Prostate gland (tissue), 2 donors: ENCODE measurements around the gene KLHDC9. TPM values are rescaled to one million over a fixed set of nuclear protein-coding genes. Genes with fewer than 3 reads are reported as not detected.

Source experiments
- DNase-seq: peaks from one replicate; pipeline ENCODE4 v3.0.0-alpha.2; 2019; ENCODE audit warnings: low spot score
- H3K27ac ChIP-seq, 2 donors: fragments of 200-600 bp; sonication (generic); 2 replicates each; pipeline ENCODE4 v1.5.1; 2017 to 2019
- H3K27me3 ChIP-seq: fragments of 200-600 bp; sonication (generic); replicated peaks from 2 replicates; pipeline ENCODE4 v1.5.1; 2019; ENCODE audit not compliant: insufficient read depth
- H3K36me3 ChIP-seq, 2 donors: fragments of 200-600 bp; sonication (generic); 1 replicate in 1 of 2; 2 replicates in 1 of 2; pipeline versions ENCODE4 v1.5.1 to v1.8.1; 2017 to 2019
- H3K4me1 ChIP-seq: fragments of 200-600 bp; sonication (generic); replicated peaks from 2 replicates; pipeline ENCODE4 v1.5.1; 2019
- H3K4me3 ChIP-seq, 2 donors: fragments of 200-600 bp; sonication (generic); 2 replicates each; pipeline ENCODE4 v1.5.1; 2017 to 2019
- H3K9me3 ChIP-seq: fragments of 200-600 bp; sonication (generic); 2 replicates; pipeline ENCODE4 v1.5.1; 2017
- POLR2A ChIP-seq: fragments of 450-650 bp; IDR thresholded peaks from one replicate; pipeline ENCODE4 v1.6.1; 2016; ENCODE audit warnings: antibody characterized with exemption, mild to moderate bottlenecking
- POLR2AphosphoS5 ChIP-seq: sonication (generic); formaldehyde crosslinking; IDR thresholded peaks from one replicate; pipeline ENCODE4 v1.6.1; 2017; ENCODE audit warnings: antibody characterized with exemption
- WGBS: methylation state at CpG from one replicate; pipeline ENCODE4 v1.1.5; 2018; 5-methylcytosine and 5-hydroxymethylcytosine counted together
- intact Hi-C: fragments of 100-400 bp; cut with DNase I; formaldehyde crosslinking; loops from one replicate; pipeline ENCODE4 v1.14.2; 2022
- total RNA-seq, 2 donors: library from RNA; depleted of rRNA; stranded (reverse); fragments of >200 nt; gene quantifications; one replicate each; pipeline ENCODE4 v1.1.0, GENCODE V29; 2016
- TF ChIP-seq, protein P1 (sequence below), 4 experiments: fragments of 200-600 bp in 2 of 4; fragments of 450-650 bp in 2 of 4; sonication (generic) in 2 of 4; IDR thresholded peaks; 1 replicate in 3 of 4; 2 replicates in 1 of 4; pipeline ENCODE4 v1.5.1; 2016 to 2019; ENCODE audit warnings: antibody characterized with exemption in 4 of 4, mild to moderate bottlenecking in 2 of 4, moderate library complexity in 2 of 4

KLHDC9 gene
- total RNA-seq, 2 donors from 2014 or later, result 24.8 to 33.3 TPM

DNA sequence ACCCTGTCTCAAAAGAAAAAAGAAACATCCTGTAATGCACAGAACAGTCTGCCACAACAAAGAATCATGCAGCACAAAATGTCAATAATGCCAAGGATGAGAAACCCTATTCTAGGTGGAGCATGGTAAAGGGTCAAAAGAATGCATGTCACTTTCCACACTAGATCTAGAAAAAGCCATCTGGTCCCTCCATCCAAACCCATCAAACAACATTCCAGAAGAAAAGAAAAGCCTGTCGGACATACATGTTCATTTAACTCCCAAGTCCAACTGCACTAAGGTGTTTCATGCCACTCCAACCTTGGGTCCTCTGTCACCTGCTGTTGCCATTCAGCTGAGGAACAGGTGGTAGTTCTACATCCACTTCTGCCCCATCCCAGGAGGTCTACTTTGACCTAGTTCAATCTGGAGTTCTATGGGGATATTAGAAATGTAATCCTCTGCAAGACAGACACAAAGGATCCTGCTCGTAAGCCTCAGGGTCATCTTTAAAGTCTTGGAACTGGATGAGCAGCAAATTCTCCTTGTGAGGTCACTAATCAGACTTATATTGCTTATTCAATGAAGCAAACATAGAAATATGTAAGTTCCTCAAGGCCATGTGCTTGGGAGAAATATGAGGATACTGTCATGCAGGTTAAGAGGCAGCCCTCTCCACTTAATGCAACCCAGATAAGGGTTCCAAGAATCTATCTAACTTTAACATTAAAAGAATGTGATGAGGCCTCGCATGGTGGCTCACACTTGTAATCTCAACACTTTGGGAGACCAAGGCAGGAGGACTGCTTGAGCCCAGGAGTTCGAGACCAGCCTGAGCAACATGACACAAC is 30.6 kb downstream of the KLHDC9 start:
- TF ChIP-seq POLR2A (no peak), POLR2AphosphoS5 (no peak)
- TF ChIP-seq, protein P1, sequence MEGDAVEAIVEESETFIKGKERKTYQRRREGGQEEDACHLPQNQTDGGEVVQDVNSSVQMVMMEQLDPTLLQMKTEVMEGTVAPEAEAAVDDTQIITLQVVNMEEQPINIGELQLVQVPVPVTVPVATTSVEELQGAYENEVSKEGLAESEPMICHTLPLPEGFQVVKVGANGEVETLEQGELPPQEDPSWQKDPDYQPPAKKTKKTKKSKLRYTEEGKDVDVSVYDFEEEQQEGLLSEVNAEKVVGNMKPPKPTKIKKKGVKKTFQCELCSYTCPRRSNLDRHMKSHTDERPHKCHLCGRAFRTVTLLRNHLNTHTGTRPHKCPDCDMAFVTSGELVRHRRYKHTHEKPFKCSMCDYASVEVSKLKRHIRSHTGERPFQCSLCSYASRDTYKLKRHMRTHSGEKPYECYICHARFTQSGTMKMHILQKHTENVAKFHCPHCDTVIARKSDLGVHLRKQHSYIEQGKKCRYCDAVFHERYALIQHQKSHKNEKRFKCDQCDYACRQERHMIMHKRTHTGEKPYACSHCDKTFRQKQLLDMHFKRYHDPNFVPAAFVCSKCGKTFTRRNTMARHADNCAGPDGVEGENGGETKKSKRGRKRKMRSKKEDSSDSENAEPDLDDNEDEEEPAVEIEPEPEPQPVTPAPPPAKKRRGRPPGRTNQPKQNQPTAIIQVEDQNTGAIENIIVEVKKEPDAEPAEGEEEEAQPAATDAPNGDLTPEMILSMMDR (IDR thresholded peaks at IDR 0.05), result no peak
- intact Hi-C loops, result no loop called here
- Histone ChIP-seq H3K9me3 (no peaks in the 10 kb centered on the region), H3K36me3 (peaks cover 4 to 9% of the 10 kb centered on the region in 2 donors), H3K4me1 (peaks cover 1% of the 10 kb centered on the region), H3K4me3 (no peak overlapping the region), H3K27ac (no peak overlapping the region), H3K27me3 (no peaks in the 10 kb centered on the region)
- 91% methylated on average over 4 of the region's 4 CpGs for WGBS
- no peak for DNase-seq

DNA sequence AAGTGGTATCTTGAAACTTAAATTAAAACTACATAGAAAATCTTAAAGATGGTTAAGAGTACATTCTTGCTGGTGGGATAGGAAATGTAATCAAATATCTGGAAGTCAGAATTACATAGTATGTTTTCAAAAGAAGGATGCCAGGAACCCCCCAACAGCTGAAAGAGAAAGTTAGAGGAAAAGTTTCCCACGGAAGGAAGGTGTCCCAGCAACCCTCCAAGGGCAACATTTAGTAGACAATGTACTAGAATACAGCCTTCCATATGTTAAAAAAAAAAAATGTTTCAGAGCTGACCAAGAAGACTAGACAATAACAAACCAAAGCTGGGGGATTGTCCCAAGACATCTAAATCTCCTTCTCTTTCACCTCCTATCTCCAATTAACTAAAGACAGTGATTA is 32.1 kb downstream of the KLHDC9 start:
- no peaks in the 10 kb centered on the region for H3K27me3 ChIP-seq
- no peak overlapping the region for H3K4me3 ChIP-seq
- H3K4me1 ChIP-seq, result peaks cover 5% of the 10 kb centered on the region
- no peak overlapping the region for H3K27ac ChIP-seq
- intact Hi-C loops, result no loop called here
- no peak for DNase-seq
- H3K36me3 ChIP-seq, result no peaks in the 10 kb centered on the region
- TF ChIP-seq POLR2AphosphoS5, result no peak
- no peak for TF ChIP-seq POLR2A
- TF ChIP-seq, protein P1 (IDR thresholded peaks at IDR 0.05), result no peak
- WGBS, result 37% methylated on average over 1 of the region's 1 CpG
- H3K9me3 ChIP-seq, result no peaks in the 10 kb centered on the region

DNA sequence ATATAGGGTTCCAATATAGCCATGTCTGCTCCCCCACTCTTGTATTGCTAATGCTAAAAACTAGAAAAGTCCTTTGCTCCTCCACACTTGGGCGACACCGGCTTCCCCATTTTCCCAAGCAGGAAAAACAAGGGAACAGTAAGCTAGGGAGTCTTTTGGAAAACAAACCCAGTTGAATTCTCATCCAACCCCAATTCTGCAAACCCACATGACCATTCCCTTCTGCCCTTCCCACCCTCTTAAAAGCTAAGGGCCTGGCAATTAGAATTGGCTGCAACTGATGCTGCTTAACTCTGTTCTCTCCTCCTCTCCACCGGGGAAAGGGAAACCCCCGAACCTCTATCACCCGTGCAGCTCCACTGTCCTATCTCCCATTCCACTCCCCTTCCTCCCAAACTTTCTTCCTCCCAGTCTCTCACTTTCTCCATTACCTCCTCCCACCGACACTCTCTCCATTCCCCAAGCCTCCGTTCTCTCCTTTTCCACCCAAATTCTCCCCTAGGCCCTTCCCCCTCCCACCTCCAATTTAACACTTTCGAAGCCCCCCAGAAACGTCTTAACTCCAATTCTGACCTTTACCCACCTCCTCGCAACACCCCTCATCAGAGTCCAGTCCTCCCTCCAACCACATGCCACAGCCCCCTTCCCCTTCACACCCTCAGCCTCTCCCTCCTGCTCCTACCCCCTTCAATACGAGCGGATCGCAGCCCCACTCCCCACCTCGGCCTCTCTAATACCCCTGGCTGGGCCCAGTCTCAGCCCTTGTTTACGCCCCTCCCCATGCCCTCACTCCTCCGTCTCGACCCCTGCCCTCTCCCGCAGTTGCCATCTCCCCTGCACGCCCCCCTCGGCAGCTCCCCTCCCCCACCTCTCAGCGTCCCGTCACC is 33.6 kb downstream of the KLHDC9 start:
- DNase-seq, result no peak
- Histone ChIP-seq H3K9me3 (no peaks in the 10 kb centered on the region), H3K4me3 (peak overlapping the region; percentile 69 to 77), H3K27me3 (no peaks in the 10 kb centered on the region), H3K27ac (peak overlapping the region; percentile 93 to 97), H3K4me1 (peaks cover 5% of the 10 kb centered on the region), H3K36me3 (no peaks in the 10 kb centered on the region)
- intact Hi-C loops, result loop anchor here (2.0 kb wide), 2 partner anchors 13 to 21 kb away; partner anchors contain the start of genes NIT1, PFDN2 and UFC1
- 3% methylated on average over 22 of the region's 22 CpGs for WGBS
- TF ChIP-seq, protein P1 (IDR thresholded peaks at IDR 0.05), result no peak
- TF ChIP-seq POLR2A, result no peak
- no peak for TF ChIP-seq POLR2AphosphoS5

DNA sequence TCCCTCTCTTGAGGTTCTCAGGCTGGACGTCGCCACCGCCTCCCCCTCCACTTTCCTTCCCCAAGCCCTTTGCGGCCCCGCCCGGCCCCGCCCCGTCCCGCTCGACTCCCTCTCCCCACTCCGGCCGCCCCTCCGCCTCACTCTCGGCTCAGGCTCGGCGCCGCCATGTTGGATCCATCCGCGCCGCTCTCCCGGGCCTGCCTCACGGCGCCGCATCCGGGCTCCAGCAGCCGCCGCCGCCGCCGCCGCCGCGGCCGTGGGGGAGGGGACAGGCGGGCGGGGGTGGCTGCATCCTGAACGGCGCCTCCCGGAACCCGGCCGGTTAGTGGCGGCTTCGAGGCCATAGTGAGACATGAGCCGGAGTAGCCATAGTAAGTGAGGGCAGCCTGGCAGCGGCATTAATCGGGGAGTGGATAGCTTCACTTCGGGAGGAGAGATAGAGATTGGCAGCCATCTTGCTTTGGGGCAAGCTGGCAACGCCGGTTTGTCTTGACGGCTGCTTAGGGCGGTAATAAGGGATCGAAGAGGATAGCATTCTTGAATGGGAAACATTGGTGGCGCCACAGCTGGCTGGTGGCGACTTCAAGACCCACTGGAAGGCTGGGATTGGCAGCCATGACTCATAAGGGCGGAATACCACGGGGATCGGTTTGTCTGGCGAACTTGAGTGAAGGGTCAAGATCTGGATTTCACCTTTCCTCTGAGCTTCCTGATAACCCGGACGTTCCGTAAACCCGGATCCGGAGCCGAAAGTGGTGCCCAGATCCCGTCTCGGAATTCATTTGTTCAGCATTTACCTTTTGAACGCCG is 34.5 kb downstream of the KLHDC9 start, which contains the start of gene DEDD:
Gene DEDD (minus strand): TSS at position 258 of the 810 bp plus-strand sequence. CDS start 8,205 bp downstream, outside the sequence.
- peaks cover 5% of the 10 kb centered on the region for H3K4me1 ChIP-seq
- peak within 1 kb of the TSS; percentile 69 to 77 for H3K4me3 ChIP-seq
- H3K27me3 ChIP-seq, result no peaks in the 10 kb centered on the region
- TF ChIP-seq POLR2AphosphoS5, result peak; percentile 69
- TF ChIP-seq POLR2A, result peak; percentile 46
- TF ChIP-seq, protein P1 (IDR thresholded peaks at IDR 0.05), result peak in 2 of 4 experiments; percentile 3 to 7
- peak within 1 kb of the TSS; percentile 93 to 97 for H3K27ac ChIP-seq
- no peaks in the 10 kb centered on the region for H3K36me3 ChIP-seq
- under 1% methylated on average over 67 of the region's 68 CpGs for WGBS
- no peaks in the 10 kb centered on the region for H3K9me3 ChIP-seq
- intact Hi-C loops, result loop anchor here (2.0 kb wide), 2 partner anchors 14 to 20 kb away; partner anchors contain the start of genes NIT1, PFDN2 and UFC1
- peak; percentile 94 for DNase-seq
